Right kidney (tissue), 1 donor: ENCODE results near the gene HOXD13.

ENCODE experiments used
- DNase-seq: peaks from one replicate; pipeline ENCODE4 v3.0.0-alpha.2; 2016

Gene HOXD13

GRCh38 chr2:176106581-176107539 is 14.3 kb downstream of the HOXD13 start, which contains the start of gene HOXD11:
Gene HOXD11 (plus strand): TSS chr2:176107280. CDS start chr2:176107356, 76 bp downstream.
- peak; percentile 90 for DNase-seq

- DNase-seq, result no peak
These were observed 15.2 kb downstream of the HOXD13 start for GRCh38 chr2:176107731-176108181.

DNA sequence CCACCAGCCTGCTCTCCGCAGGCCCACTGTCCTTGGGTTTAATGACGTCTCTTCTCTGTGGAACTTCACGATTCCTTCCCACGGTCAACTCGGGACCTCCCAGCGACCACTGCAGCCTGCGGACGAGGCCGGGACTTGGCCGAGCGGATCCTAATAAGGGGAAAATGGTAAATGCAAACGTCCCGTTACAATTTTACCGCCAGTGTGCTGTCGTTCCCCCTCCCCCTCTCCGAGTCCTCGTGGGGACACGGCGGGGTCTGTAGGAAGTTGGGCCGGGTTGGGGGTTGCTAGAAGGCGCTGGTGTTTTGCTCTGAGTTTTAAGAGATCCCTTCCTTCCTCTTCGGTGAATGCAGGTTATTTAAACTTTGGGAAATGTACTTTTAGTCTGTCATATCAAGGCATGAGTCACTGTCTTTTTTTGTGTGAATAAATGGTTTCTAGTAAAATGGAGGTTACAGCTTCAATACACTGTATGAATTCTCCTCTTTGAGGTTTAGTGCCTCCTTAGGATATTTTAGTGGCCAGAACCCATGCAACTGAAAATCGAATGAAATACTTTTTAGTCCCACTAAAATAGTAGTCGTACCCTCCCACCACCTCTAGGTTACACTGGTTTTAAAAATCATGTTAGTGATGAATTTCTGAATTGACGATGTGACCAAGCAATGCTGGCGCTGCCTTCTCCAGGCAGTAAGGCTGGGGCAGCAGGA is 16.8 kb downstream of the HOXD13 start:
- DNase-seq, result no peak

DNA sequence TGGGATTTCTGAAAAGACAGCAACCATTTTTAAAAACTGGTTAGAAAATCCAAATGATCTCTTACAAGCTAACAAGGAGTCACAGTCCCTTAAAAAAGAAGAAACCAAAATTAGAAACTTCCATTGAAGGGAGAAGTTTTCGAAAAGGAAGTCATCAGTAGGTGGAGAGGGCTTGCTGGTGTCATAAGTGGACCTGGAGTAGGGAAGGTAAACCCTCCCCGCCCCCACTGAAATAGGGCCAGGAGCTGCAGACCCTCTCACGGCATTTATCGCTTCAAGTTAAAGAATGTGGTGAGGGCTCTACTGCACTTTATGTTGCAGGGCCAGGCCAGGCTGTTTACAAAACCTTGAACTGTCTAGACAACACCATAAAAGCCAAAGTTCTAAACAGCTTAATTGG is 17.4 kb downstream of the HOXD13 start:
- DNase-seq, result no peak

DNA sequence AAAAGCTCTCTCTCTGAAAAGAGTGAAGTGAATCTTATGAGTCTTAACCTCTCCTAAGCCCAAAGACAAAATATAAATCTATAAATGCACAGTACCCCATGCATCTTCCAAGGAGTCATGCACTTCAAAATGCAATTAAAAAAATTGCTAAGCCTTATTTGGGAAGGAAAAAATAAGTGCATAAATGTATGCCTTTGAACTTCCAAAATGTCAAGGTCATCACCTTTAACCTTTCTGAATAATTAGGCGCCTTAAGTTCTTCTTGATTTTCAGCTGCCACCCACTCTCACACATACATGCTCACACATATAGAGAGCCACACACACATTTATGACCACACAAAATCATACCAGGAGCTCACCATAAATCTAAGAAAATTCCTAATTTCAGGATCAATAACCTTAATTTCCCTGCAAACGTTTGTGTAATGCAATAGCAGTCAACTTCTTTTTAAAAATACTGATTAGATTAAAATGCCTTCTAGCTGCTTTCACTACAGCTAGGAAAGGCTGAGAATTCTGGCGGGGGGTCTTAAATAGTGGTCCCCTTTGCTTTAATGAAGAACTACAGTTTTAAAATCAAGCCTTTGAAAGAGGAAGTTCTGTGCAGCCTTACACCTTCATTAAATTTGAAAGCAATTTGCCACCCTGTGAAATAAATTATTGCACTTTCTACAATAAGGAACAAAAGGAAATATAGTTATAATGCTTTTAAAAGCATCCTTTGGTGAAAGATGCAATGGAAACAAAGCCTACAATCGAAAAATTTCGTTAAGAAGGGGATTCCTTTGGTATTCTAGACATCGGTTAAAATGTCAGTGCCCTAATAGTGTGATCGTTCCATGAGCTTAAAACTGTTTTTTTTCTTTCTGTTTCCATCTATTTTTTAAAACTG is 18.1 kb downstream of the HOXD13 start:
- DNase-seq, result no peak

GRCh38 chr2:176111309-176111663 is 18.8 kb downstream of the HOXD13 start:
- peak; percentile 85 for DNase-seq

DNA sequence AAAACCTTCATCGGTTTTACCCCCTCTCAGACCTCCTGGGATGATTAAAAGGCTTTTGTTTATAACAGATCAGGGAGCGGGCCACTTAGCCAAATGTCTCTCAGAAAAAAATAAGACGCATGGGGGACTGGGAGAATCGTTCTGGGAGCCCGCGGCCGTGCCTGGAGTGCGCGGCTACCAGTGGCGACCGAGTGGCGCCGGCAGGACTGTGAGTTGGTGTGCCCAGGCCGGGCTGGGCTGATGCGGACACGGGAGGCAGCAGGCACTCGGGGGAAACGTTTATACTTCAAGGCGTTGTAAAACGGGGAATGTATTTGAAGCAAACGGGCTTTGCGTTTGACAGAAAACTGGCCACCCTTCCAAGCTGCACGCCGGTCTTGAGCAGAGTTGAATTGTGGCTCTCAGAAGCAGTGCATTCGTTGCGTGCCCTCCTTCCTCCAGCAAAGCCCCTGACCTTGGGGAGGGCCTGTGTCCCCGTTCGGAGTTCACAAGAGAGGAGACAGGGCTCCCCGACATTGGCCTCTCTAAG is 19.4 kb downstream of the HOXD13 start:
- DNase-seq, result peak; percentile 78

DNA sequence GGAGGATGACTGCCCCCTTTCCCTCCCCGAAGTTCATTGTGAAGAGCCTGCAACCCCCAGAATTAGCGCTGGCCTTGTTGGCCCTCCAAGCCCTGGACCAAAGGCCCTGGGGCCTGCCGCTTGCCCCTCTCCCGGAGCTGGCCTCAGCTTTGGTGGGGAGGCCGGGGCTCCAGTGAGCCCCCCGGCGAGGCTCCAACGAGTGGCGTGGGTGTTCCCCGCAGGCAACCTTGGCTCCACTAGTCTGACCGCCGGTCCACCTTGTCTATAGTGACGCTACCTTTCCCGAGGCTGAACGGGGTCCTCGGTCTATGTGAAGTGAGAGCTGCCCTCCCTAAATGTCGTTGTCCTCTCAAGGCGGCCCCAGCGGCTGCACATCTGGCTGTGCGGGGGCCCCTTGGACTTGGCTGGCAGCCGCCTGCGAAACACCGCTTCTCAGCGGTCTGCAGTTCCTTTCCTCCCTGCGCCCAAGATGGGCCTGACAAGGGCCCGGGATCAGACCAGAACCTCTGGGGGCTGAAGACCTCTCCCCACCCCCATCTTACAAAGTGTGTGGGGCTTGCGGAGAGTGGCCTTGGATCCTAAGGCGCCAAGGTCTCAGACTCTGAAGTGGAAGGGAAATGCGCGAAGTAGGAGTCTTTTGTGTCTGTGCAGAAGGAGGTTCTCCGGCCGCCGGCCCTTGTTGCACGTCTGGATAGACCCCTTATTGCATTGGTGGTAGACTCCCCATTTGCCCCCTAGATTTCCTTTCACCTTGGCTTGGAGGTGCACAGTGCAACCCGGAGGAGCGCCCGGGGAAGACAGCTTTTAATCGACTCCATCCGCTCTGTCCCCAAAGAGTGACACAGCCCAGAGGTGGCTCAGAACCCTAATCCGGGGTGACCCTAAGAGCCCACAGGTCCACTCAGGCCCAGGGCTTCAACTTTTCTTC is 20.1 kb downstream of the HOXD13 start:
- DNase-seq, result peak; percentile 84

- DNase-seq, result no peak
These were observed 21.8 kb downstream of the HOXD13 start for GRCh38 chr2:176114120-176114929.

GRCh38 chr2:176114930-176115625 is 22.6 kb downstream of the HOXD13 start:
- peak; percentile 87 for DNase-seq

- DNase-seq, result peak; percentile 95
These were observed 23.6 kb downstream of the HOXD13 start, which contains the start of gene HOXD10 for GRCh38 chr2:176115883-176116813. Gene HOXD10 (plus strand): TSS chr2:176116778. CDS start chr2:176116834, 56 bp downstream.

GRCh38 chr2:176117162-176117822 is 24.8 kb downstream of the HOXD13 start:
- DNase-seq, result no peak

DNA sequence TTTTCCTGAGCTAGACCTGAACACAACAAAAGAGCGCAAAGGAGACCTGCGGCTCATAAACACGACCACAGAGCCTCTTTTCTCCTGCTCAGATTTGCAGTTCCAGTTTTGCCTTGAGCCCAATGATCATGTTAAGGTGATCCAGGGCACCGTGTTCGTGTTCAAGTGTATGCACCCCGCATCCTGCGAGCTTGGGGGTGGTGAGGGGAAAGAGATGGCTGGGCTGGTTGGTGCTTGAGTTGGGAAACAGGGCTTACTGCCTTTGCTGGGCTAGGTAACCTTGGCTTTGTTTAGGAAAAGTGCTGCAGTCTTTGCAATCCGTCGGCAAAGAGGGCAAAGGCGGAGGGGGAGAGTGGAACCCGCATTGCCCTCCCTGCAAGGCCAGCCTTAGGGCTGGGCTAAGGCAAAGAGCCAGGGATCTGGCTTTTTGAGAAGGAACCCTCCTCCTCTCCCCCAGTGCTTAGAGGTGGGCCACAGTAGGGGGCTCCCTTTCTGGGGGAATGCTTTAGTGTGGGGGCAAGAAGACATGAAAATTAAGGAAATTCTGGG is 25.4 kb downstream of the HOXD13 start:
- no peak for DNase-seq

GRCh38 chr2:176118601-176119339 is 26.2 kb downstream of the HOXD13 start:
- DNase-seq, result no peak

DNA sequence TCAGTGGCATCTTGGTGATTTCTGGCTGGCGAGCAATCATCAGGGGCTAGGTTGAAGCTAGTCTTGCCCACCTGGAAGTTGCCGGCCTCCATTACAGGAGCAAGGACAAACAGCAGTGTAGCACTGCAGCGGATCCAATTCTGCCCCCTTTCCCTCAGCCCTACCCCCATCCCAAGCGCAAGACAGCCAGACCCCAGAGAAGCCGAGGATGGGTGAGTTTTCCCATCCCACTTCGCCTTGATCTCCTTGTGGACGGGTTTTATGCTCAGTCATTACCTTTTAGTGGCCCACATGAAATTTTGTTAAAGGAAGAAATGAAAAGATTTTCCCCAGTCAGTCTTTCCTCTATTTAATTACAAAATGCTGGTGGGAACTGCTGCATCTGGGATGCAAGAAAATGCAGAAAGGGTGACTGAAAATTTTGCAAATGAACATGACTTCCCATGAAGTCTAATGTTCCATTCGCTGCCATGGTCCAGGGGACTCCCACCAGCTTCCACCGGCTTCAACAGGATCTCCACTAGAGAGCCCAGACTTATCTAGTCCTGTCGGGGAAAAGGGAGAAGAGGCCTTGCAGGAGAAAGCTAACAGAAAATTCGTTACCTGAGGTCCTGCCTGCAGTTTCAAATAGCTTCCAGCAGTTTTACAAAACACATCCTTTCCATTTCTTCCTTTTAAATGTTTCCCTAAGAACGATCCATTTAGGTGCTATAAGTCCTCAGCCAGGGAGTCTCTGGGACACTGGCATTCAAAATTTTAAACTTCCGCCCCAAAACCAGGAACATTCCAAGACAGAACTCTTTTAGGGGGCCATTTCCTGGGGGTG is 28.1 kb downstream of the HOXD13 start:
- DNase-seq, result no peak
